Transverse colon (tissue), 4 donors: Measurements from ENCODE around the gene NLRC3. TPM values are rescaled to one million over a fixed set of nuclear protein-coding genes. Genes with fewer than 3 reads are reported as not detected.
"Not testable (repeated sequence)": the region's sequence is repeated elsewhere in the genome, so short reads cannot be mapped to it uniquely, and the experiment has no call there.

ENCODE experiments used
- DNase-seq: peaks from one replicate; pipeline ENCODE4 v3.0.0-alpha.2; 2019
- H3K27ac ChIP-seq, 4 donors: fragments of 200-600 bp; sonication (generic); 2 replicates each; pipeline ENCODE4 v1.5.1; 2016 to 2018; ENCODE audit warnings: inconsistent platforms in 4 of 4
- H3K27me3 ChIP-seq: fragments of 200-600 bp; sonication (generic); 2 replicates; pipeline ENCODE4 v1.5.1; 2017; ENCODE audit warnings: inconsistent platforms
- H3K36me3 ChIP-seq, 4 donors: fragments of 200-600 bp; sonication (generic); 2 replicates each; pipeline ENCODE4 v1.5.1; 2017 to 2019; ENCODE audit warnings: inconsistent platforms in 4 of 4
- H3K4me1 ChIP-seq, 4 donors: fragments of 200-600 bp; sonication (generic); 2 replicates each; pipeline ENCODE4 v1.5.1; 2017 to 2020; ENCODE audit warnings: inconsistent platforms in 4 of 4
- H3K4me3 ChIP-seq, 4 donors: fragments of 200-600 bp; sonication (generic); 1 replicate in 1 of 4; 2 replicates in 3 of 4; pipeline versions ENCODE4 v1.5.1 to v1.6.1; 2017 to 2019; ENCODE audit warnings: inconsistent platforms in 4 of 4
- H3K9me3 ChIP-seq, 2 donors: fragments of 200-600 bp; sonication (generic); 2 replicates each; pipeline ENCODE4 v1.5.1; 2017 to 2019; ENCODE audit warnings: inconsistent platforms in 2 of 2
- CTCF ChIP-seq, 5 experiments: fragments of 200-600 bp in 3 of 5; fragments of 450-650 bp in 2 of 5; sonication (generic) in 3 of 5; IDR thresholded peaks; 1 replicate in 2 of 5; 2 replicates in 3 of 5; pipeline ENCODE4 v1.5.1; 2016 to 2017; ENCODE audit warnings: antibody characterized with exemption in 5 of 5, inconsistent platforms in 3 of 5, mild to moderate bottlenecking in 2 of 5, moderate library complexity in 1 of 5
- EP300 ChIP-seq: sonication (generic); formaldehyde crosslinking; IDR thresholded peaks from one replicate; pipeline ENCODE4 v1.6.1; 2017; ENCODE audit warnings: antibody characterized with exemption, low read depth
- POLR2A ChIP-seq: fragments of 450-650 bp; IDR thresholded peaks from one replicate; pipeline ENCODE4 v1.6.1; 2016; ENCODE audit warnings: antibody characterized with exemption, mild to moderate bottlenecking, moderate library complexity
- POLR2AphosphoS5 ChIP-seq, 3 donors: sonication (generic); formaldehyde crosslinking; IDR thresholded peaks; one replicate each; pipeline ENCODE4 v1.6.1; 2016; ENCODE audit warnings: antibody characterized with exemption in 3 of 3
- WGBS, 2 donors: methylation state at CpG; one replicate each; pipeline ENCODE4 v1.1.5; 2018; ENCODE audit warnings: low coverage in 1 of 2; 5-methylcytosine and 5-hydroxymethylcytosine counted together
- in situ Hi-C, 4 donors: fragments of 200-750 bp; cut with MboI; loops; one replicate each; pipeline versions ENCODE4 v1.15.0 to v1.15.1; 2017; ENCODE audit warnings: low sequenced_read_pairs in 3 of 4, low pct_ligation_motif_present in 1 of 4, low pct_unique_long_range_greater_than_20kb in 1 of 4
- intact Hi-C: fragments of 100-400 bp; cut with DNase I; formaldehyde crosslinking; loops from one replicate; pipeline ENCODE4 v1.15.1; 2023; ENCODE audit warnings: low total_unique reads
- total RNA-seq, 4 donors: library from RNA; depleted of rRNA; stranded (reverse); fragments of >200 nt; gene quantifications; one replicate each; pipeline ENCODE4 v1.1.0, GENCODE V29; 2016

NLRC3 gene
- total RNA-seq, 4 donors from 2014 or later: 2.3 to 12.3 (median 5.1) TPM

- peaks cover 6 to 23% (median 18%) of the 10 kb centered on the region in 4 donors for H3K4me1 ChIP-seq
- DNase-seq: no peak
- in situ Hi-C loops (no loop called here), intact Hi-C loops (no loop called here)
- H3K27ac ChIP-seq: peak overlapping the region in 1 of 4 donors; percentile 84
- no peaks in the 10 kb centered on the region for H3K9me3 ChIP-seq
- 55 to 87% methylated on average over 4 to 14 of the region's 14 CpGs for WGBS, 2 donors
- H3K4me3 ChIP-seq: peak overlapping the region in 3 of 4 donors; percentile 86 to 94 (median 88)
- no peaks in the 10 kb centered on the region for H3K27me3 ChIP-seq
- no peak for TF ChIP-seq POLR2A
- TF ChIP-seq POLR2AphosphoS5 (IDR thresholded peaks at IDR 0.05): no peak
- no peak for TF ChIP-seq CTCF (IDR thresholded peaks at IDR 0.05)
- no peak for TF ChIP-seq EP300
- no peaks in the 10 kb centered on the region for H3K36me3 ChIP-seq
Measured at GRCh38 chr16:3609895-3610697, 32.9 kb upstream of the NLRC3 start.

- H3K27me3 ChIP-seq, H3K36me3 ChIP-seq, H3K4me3 ChIP-seq, in situ Hi-C loops, DNase-seq, intact Hi-C loops, H3K9me3 ChIP-seq, H3K27ac ChIP-seq: not testable (repeated sequence)
- H3K4me1 ChIP-seq: peaks cover 6 to 23% (median 18%) of the 10 kb centered on the region in 4 donors
- WGBS, 2 donors: 91 to 96% methylated on average over 8 to 13 of the region's 13 CpGs
Measured at GRCh38 chr16:3608976-3609375, 31.8 kb upstream of the NLRC3 start.

GRCh38 chr16:3608069-3608468 lies 30.9 kb upstream of the NLRC3 start:
- Histone ChIP-seq H3K36me3 (no peaks in the 10 kb centered on the region), H3K27ac (no peak overlapping the region), H3K27me3 (no peaks in the 10 kb centered on the region), H3K4me1 (peaks cover 6 to 19% (median 18%) of the 10 kb centered on the region in 4 donors), H3K4me3 (no peak overlapping the region), H3K9me3 (no peaks in the 10 kb centered on the region)
- TF ChIP-seq POLR2A (no peak), EP300 (no peak), POLR2AphosphoS5 (IDR thresholded peaks at IDR 0.05) (no peak), CTCF (IDR thresholded peaks at IDR 0.05) (no peak)
- no peak for DNase-seq
- WGBS, 2 donors: 68 to 81% methylated on average over 2 to 5 of the region's 5 CpGs
- intact Hi-C loops: no loop called here
- in situ Hi-C loops: no loop called here

DNA sequence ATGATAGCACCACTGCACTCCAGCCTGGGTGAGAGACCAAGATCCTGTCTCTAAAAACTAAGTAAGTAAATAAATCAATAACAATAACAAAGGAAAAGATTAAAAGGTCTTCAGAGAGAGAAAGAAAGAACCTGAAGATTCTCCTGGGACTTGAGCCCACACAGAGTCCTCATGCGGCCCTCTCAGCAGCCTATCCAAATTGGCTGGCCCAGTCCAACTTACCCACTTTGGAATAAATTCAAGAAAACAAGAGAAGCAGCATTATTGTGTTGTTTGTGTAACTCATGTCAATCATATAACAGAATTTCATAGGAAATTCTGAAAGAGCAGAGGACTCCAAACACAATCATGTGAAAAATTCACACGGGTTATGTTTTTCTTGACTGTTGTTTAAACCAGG lies 30.4 kb upstream of the NLRC3 start:
- H3K4me1 ChIP-seq: peaks cover 6 to 15% (median 14%) of the 10 kb centered on the region in 4 donors
- no peak overlapping the region for H3K4me3 ChIP-seq
- H3K36me3 ChIP-seq: no peaks in the 10 kb centered on the region
- no peaks in the 10 kb centered on the region for H3K9me3 ChIP-seq
- in situ Hi-C loops (no loop called here), intact Hi-C loops (no loop called here)
- WGBS, 2 donors: 87 to 88% methylated on average over 2 of the region's 2 CpGs
- no peaks in the 10 kb centered on the region for H3K27me3 ChIP-seq
- no peak for DNase-seq
- TF ChIP-seq CTCF (IDR thresholded peaks at IDR 0.05): no peak
- no peak for TF ChIP-seq POLR2AphosphoS5 (IDR thresholded peaks at IDR 0.05)
- no peak for TF ChIP-seq EP300
- no peak for TF ChIP-seq POLR2A
- no peak overlapping the region for H3K27ac ChIP-seq
